KBM-7 (cell line): Measurements from ENCODE around the gene POLR2L.

ENCODE experiments used
- DNase-seq: peaks from one replicate; pipeline ENCODE4 v3.0.0-alpha.2; 2015
- in situ Hi-C: fragments of 300-500 bp; cut with MboI; formaldehyde crosslinking; loops from 2 replicates; pipeline ENCODE4 v1.14.3; 2020; ENCODE audit warnings: low sequenced_read_pairs, low pct_unique_long_range_greater_than_20kb, mixed read lengths

POLR2L gene

DNA sequence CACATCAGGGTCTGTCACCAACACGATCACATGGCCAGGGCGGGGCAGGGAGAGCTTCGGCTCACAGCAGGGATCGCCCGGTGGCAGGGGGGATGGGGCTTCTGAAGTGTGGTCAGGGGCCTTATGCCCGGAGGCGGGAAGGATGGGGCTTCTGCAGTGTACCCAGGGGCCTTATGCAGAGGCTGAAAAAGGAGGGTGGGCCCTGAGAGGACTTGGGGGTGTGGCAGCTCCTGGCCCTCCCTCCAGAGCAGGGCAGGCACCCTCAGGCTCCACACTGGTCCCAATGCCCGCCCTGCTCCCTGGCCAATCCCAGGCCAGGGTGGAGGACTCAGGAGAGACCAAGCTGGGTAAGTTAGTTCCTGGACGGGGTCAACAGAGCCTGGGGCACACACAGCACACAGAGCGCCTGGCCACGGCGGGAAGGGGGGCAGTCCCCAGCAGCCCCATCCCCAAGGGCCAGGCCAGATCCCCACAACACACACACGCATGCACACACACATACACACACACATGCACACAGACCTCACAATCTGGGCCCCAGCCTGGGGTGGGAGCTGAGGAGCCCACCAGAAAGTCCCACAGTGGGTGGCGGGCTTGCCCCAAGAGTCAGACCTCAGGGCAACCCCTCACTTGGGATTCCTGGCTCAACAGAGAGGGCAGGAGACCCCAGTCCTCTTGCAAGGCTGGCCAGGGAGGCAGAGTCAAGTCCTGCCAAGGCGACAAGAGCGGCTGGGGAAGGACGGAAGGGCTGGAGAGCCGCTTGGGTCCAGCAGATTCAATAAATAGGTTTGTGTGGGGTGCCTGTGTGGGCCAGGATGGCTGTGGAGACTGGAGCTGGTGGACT is 51.4 kb downstream of the POLR2L start:
- DNase-seq, result no peak
- in situ Hi-C loops, result no loop called here

- no peak for DNase-seq
- in situ Hi-C loops, result no loop called here
Observed at GRCh38 chr11:789943-790342, 52.4 kb downstream of the POLR2L start, which contains the start of gene CEND1. Gene CEND1, minus strand, starts transcription at chr11:790090. Its CDS starts 1,514 bp downstream, at chr11:788576.
